ENCODE data around the gene SLC47A2. TPM values are rescaled to one million over a fixed set of nuclear protein-coding genes. Genes with fewer than 3 reads are reported as not detected.
A peak's percentile ranks its signal among the peaks of the same experiment; 100 is the strongest.
"Not testable (repeated sequence)": the region's sequence is repeated elsewhere in the genome, so short reads cannot be mapped to it uniquely, and the experiment has no call there.

SLC47A2 gene
- polyA plus RNA-seq, 4 donors: 0.48 to 7.0 (median 5.7) TPM

DNA sequence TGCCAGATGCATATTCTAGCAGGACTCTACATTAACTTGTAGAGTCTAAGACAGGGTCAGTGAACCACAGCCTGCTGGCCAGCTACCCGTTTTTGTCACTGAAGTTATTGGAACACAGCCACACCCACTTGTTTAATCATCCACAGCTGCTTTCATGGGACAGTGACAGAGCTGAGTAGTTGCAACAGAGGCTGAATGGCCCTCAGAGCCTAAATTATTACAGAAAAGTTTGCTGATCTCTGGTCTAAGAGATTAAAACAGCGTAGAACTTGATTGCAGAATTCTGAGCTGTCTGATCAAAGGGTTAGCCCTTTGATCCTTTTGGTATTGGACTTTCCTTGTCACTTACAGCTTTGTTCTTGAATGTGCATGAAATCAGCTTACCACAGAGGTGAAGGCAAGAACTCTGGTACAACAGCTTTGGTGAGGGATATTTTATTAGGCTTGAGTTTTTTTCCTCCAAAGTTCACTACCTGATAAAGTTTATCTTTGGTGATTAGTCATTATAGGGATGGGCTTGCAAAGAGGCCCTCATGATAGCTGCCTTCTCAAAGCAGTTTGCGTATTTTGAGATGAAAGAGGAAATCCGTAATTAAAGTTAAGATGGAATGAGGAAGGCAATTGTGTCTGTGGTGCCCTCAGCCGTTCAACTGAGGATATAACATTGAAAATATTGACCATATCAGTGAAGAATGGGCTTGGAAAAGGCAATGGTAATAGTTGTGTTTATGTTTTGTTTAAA lies 44.2 kb downstream of the SLC47A2 start:
- DNase-seq (ENCODE audit: low read depth in 4 of 4, low spot score in 3 of 4): peak in 2 of 4 donors; percentile 32 to 42

DNA sequence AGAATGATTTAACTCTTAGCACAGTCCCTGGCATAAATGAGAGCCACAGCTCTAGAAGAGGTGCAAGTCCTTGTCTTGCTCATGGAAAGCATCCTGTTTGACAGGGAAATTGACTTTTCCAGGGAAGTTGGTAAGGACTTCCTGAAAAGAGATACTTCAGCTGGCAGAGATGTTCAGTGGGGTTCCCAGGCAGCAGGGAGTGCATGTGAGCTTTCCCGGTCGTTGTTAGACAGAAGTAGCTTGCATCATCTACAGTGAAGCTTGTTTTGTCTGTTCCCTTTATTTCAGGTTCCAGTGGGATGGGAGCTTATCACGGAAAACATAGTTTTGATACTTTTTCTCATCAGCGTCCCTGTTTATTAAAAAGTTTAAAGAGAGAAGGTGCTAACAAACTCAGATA lies 45.0 kb downstream of the SLC47A2 start:
- no peak for DNase-seq (ENCODE audit: low read depth in 4 of 4, low spot score in 3 of 4)

DNA sequence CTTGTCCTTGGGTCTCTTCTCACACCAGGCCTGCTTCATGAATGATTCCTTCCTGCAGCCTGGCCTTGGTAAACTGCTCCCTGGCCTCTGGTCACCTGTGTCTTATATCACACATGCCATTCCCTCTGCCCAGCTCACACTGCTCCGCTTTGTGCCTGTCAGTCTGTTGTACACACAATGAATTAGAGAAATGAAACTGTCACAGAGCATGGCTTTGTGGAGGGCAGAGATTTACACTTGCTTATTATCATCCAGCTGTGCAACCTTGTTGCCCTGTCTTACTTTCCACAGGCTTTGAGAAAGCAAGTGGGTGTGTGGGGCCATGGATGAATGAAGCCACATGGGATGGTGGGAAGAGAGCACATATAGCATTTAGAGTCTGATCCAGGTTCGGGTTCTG lies 45.5 kb downstream of the SLC47A2 start:
- DNase-seq (ENCODE audit: low read depth in 4 of 4, low spot score in 3 of 4): no peak

DNA sequence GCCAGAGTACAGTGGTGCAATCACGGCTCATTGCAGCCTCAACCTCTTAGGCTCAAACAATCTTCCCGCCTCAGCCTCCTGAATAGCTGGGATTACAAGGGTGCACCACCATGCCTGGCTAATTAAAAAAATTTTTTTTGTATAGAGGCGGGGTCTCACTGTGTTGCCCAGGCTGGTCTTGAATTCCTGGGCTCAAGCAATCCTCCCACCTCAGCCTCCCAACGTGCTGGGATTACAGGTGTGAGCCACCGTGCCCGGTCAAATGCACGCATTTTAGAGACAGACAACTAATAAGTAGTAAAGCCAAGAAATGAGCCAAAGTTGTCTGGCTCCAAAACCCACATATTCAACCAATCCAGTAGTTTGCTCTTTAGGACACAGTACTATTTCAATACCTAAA lies 46.7 kb downstream of the SLC47A2 start:
- not testable (repeated sequence) for DNase-seq (ENCODE audit: low read depth in 4 of 4, low spot score in 3 of 4)

DNA sequence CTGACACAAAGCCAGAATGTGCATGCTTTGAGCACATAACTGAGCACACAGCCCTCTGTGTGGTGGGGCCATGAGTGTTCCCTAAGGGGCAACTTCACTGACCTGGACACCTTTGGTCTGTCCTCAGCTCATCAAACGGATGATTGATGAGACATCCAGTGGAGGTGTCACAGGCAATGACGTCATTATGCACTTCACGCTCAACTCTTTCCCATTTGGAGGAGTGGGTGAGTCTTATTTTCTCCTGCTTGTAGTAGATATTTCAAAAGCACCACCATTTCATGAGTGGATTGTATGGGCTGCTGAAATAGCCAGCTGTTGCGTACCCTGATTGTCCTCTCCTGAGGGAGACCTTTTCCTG lies 51.6 kb downstream of the SLC47A2 start:
- DNase-seq (ENCODE audit: low read depth in 4 of 4, low spot score in 3 of 4): no peak

DNA sequence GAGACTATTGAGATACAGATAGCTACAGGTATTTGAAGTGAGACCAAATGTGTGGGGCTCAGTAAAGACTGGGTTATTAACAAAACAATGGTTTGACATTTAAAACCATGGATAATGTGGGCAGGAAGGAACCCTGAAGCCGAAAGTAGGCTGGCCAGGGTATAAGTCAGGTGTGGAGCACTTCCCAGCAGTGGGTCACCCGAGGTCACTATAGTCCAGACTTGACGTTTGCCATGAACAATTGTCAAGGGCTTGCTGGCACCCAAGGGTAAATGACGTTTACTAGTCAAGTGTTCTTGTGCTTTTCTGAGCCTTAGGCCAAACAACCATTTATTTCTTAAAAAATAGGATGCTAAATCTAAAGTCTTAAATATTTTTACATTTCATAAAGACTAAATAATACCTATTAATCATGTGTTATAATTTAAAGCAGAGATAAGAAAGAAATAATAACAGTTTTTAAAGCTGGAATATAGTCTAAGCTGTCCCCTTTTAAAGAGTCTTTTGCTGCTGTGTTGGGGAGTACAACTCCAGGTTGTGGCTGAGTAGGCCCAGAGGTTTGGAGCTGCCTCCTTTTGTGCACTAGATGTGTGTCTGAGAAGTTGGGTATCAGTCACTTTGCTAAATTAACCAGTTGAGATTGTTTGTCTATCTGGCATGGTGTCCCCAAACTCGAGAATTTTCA lies 52.1 kb downstream of the SLC47A2 start:
- no peak for DNase-seq (ENCODE audit: low read depth in 4 of 4, low spot score in 3 of 4)

DNA sequence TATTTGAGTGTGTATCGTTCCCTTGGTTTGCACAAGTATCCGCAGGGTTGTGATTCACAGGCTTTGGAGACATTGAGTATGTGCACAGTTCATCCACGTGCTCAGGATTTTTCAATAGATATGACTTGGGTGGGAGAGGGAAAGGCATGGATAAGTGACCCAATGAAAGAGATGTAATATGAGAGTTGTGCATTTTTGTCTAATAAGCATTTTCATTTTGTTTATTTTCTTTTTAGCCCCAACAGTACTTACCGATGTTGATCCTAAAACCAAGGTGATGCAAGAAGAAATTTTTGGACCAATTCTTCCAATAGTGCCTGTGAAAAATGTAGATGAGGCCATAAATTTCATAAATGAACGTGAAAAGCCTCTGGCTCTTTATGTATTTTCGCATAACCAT lies 53.3 kb downstream of the SLC47A2 start:
- no peak for DNase-seq (ENCODE audit: low read depth in 4 of 4, low spot score in 3 of 4)

DNA sequence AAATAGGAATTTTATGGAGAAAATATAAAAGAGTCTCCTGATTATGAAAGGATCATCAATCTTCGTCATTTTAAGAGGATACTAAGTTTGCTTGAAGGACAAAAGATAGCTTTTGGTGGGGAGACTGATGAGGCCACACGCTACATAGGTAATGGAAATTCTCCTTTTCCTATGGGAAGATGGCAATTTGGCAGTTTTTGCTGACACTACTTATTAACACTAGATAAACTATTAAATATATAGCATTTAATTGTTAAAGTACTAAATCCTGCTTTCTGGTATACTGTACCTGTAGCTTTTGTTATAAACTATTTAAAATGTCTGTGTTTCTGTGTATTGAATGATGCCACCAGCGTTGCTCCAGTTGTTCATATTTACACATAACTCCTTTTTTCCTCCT lies 55.3 kb downstream of the SLC47A2 start:
- DNase-seq (ENCODE audit: low read depth in 4 of 4, low spot score in 3 of 4): no peak

DNA sequence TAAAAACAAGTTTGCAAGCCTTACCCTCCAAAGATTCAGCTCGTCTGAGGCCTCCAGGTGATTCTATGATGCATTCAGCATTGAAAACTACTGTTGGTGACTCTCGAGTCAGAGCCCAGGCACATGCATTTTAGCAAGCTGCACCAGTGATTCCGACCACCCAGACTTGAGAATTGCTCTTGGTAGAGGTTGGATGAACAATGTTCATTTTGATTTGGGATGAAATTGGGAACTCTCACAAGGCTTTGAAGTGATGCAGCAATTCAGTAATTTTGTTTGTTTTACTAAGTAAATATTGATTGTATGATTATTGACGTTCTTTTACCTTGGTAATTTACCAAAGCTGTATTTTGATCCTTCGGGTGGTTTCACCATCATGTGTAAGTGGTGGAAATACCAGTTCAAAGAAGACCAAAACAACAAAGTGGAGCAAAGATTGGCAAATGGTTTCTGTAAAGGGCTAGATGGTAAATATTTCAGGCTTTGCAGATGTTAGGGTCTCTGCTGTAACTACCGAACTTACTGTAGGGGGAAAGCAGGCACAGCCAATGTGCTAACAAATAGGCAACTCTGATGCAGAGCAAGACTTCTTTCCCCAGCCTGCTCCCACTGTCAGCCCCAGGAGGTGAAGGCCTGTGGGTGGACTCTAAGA lies 56.0 kb downstream of the SLC47A2 start:
- DNase-seq (ENCODE audit: low read depth in 4 of 4, low spot score in 3 of 4): no peak

DNA sequence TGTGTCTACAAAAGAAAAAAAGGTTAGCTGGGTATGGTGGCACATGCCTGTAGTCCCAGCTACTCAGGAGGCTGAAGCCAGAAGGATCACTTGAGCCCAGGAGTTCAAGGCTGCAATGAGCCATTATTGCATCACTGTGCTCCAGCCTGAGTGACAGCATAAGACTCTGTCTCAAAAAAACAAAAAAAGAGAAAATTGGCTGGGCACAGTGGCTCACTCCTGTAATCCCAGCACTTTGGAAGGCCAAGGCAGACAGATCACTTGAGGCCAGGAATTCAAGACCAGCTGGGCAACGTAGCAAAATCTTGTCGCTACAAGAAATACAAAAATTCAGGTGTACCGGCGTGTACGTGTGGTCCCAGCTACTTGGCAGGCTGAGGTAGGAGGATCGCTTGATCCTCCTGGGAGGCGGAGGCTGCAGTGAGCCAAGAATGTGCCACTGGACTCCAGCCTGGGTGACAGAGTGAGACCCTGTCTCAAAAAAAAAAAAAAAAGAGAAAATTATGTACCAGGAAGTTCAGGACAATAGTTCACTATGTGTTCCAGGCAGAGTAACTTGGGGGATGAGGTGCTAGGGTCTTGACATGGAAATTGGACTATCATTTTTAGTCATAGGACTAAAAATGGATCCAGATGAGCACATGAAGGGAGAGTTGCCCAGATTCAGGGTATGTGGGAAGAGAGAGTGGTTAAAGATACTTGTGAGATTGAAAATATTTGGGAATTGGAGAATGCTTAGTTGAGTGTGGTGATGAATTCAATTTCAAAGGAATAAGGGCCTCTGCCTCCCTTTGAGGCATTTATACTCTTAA lies 56.8 kb downstream of the SLC47A2 start:
- no peak for DNase-seq (ENCODE audit: low read depth in 4 of 4, low spot score in 3 of 4)

DNA sequence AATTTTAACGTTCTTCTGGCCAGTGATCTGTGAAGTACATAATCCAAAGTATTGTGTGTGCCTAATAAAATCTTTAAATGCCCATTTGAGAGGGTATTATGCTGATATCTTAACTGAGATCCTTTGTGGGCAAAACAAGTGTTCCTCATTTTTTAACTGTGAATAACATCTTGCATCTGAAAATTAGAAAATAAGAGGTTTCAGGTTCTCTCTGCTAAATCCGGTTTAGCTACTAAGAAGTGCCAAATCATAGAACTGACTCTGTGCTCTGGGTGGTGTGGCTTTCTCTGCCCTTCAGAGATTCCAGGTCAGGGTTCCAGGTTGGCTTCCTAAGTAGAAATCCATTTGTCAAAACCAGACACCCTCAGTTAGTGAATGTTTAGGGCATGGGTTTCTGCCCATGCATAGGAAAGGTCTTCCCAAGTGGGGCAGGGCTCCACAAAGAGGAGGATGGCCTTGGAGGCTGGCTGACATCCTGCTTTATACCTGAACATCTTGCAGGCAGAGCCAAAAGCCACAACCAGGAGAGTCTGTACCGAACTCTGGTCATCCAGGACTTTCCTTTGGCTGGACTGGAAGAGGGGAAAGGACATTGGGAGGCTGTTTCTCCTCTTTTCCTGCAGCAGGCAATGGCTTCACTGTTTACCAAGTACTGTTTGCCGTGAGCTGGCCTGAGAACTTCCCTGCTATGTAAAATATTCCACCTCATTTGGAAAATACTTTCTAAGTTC lies 59.4 kb downstream of the SLC47A2 start:
- no peak for DNase-seq (ENCODE audit: low read depth in 4 of 4, low spot score in 3 of 4)

DNA sequence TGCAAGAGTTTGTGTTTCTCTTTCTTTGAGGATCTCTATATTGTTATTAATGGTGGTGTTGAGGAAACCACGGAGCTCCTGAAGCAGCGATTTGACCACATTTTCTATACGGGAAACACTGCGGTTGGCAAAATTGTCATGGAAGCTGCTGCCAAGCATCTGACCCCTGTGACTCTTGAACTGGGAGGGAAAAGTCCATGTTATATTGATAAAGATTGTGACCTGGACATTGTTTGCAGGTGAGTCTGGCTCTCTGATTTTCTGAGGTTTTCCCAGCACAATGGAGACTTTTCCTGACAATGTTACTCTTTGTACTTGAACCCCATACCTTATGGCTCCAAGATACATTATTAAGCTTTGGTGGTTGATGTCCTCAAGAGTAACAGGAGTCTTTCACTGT lies 60.0 kb downstream of the SLC47A2 start:
- no peak for DNase-seq (ENCODE audit: low read depth in 4 of 4, low spot score in 3 of 4)

DNA sequence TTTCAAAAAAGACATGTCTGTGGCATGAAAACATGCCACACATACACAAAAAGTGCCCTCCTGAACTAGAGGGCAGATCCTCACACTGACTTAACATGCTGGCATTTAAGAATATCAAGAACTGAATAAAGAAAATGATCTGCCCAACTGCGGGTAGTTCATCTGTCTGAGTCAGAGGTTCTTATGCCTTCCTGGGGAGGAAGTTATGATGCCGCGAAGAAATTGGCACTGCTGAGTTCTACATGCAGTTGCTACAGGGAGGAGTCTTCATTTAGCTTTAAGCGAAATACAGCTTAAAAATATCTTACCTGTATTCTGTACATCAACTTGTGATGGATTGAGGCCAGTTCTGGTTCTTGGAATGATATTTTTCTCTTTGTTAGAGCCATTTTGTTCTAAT lies 61.5 kb downstream of the SLC47A2 start:
- no peak for DNase-seq (ENCODE audit: low read depth in 4 of 4, low spot score in 3 of 4)

DNA sequence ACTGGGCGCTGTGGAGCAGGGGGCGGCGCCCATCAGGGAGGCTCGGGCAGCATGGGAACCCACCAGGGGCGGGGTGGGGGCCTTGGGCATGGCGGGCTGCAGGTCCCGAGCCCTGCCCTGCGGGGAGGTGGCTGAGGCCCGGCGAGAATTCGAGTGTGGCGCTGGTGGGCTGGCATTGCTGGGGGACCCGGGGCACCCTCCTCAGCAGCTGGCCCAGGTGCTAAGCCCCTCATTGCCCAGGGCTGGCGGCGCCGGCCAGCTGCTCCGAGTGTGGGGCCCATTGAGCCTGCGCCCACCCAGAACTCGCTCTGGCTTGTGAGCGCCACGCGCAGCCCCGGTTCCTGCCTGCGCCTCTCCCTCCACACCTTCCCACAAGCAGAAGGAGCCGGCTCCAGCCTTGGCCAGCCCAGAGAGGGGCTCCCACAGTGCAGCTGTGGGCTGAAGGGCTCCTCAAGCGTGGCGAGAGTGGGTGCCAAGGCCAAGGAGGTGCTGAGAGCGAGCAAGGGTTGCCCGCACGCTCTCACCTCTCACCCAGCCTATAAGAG lies 62.0 kb downstream of the SLC47A2 start:
- DNase-seq (ENCODE audit: low read depth in 4 of 4, low spot score in 3 of 4): no peak

DNA sequence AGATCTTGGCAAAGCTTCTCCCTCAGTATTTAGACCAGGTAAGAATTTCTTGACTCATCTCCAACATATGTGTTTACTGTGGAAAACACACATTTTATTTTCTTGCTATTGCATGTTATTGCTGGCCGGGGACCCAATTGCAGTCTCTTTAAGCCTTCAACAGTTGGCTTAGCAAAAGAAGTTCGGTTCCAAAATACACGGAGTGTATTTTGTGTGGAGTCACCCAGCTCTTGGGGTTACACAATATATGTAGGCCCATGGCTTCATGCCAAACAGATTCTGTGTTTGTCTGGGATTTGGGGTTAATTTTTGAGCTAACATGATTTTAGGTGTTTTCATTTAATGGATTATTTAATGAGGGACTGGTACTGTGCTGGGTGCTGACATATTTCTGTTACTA lies 63.8 kb downstream of the SLC47A2 start:
- no peak for DNase-seq (ENCODE audit: low read depth in 4 of 4, low spot score in 3 of 4)

DNA sequence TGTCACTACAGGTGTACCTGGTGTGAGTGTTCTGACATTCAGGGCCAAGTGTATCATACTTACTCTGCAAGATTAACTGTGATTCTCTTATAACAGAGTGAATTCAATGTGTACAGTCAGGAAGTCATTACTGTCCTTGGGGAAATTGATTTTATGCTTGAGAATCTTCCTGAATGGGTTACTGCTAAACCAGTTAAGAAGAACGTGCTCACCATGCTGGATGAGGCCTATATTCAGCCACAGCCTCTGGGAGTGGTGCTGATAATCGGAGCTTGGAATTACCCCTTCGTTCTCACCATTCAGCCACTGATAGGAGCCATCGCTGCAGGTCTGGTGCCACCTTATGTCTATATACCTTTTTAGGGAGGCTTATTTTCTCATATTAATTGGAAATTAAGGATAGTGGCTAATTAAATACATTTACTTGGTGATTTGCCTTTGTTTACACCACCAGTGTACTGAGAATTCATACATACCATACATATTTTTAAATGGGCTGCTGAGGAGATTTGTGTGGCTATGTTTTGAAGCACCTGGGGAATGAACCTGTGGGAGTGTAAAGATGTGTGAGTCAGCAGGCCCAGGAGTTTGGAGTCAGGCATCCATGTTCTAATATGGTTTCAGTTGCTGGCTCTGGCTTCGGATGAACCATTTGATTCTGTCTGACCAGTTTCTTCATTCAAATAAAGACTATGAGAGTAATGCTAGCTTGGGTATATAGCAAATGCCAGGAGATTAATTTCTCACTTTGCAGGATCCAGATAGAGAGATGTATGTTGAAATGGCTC lies 64.7 kb downstream of the SLC47A2 start:
- DNase-seq (ENCODE audit: low read depth in 4 of 4, low spot score in 3 of 4): no peak

DNA sequence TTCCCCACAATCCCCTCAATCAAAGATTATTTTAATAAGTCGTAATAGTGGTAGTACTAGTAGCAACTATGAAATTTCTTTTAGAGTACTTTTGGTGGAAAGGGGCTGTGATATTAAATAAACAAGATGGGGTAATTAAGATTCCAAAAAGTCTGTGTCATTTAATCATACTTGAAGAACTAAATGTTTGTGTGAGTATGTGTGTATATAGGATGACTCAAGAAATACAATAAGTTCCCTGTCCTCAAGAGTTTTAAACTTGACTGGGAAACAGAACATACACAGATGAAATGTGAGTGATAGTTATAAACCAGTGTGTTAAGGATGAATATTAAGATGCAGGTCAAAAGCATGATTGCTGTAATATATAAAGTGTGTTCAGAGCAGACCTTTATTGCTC lies 65.6 kb downstream of the SLC47A2 start:
- no peak for DNase-seq (ENCODE audit: low read depth in 4 of 4, low spot score in 3 of 4)

DNA sequence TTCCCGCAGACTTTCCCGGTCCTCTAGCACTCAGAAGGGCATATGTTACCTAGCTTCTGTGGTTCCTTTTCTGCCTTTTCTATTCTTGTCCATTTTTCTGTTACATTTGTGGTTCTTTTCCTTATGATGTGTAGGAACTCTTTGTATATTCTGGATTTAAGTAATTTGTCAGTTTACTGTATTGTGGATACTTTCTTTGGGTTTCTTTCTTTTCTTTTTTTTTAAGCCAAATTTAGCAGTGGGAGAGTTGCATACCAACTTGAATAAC lies 67.2 kb downstream of the SLC47A2 start:
- no peak for DNase-seq (ENCODE audit: low read depth in 4 of 4, low spot score in 3 of 4)

DNA sequence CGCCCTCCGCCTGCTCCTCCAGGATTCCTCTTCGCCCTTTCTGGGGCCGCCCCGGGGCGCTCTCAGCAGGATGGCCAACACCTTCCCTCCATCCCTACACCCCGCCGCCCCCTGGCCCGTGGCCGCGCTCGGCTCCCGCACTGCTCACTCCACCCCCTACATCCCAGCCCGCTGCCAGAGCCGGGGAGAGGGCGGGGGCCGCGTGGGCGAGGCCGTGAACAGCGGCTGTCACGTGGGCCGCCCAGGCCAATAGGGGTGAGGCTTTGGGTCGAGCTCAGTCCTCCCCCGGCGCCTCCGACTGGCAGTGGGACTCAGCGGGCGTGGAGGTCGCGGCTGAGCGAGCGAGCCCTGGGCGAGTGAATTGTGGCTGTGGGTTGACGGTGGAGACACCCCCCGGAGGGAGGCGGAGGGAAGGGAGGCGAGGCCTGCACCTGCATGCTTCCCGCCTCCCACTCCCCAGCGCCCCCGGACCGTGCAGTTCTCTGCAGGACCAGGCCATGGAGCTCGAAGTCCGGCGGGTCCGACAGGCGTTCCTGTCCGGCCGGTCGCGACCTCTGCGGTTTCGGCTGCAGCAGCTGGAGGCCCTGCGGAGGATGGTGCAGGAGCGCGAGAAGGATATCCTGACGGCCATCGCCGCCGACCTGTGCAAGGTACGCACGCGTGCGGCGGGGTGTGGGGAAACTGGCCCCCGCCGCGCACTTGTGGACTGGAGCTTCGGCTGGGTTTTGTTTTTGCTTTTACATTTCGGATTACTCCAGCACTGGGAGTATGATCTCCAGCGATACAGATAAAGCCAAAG lies 67.7 kb downstream of the SLC47A2 start, which contains the start of gene ALDH3A2:
Gene ALDH3A2 (plus strand): TSS at position 277 of the 799 bp plus-strand sequence. CDS start 221 bp downstream, at position 498.
- DNase-seq (ENCODE audit: low read depth in 4 of 4, low spot score in 3 of 4): peak; percentile 85 to 91 (median 87)
